GM13976 (cell line): ENCODE data around the gene TCOF1.
"Not testable (repeated sequence)": the region's sequence is repeated elsewhere in the genome, so short reads cannot be mapped to it uniquely, and the experiment has no call there.

ENCODE experiments used
- DNase-seq: peaks from one replicate; pipeline ENCODE4 v3.0.0; 2012; ENCODE audit warnings: low spot score
- CTCF ChIP-seq: IDR thresholded peaks from 2 replicates; pipeline ENCODE4 v1.5.1; 2012; ENCODE audit warnings: borderline replicate concordance, mild to moderate bottlenecking; ENCODE audit not compliant: insufficient read depth; ENCODE audit errors: extremely low read depth, missing control alignments, control extremely low read depth
- in situ Hi-C: fragments of 300-500 bp; cut with MboI; formaldehyde crosslinking; loops from one replicate; pipeline ENCODE4 v1.12.0; 2022; ENCODE audit warnings: low sequenced_read_pairs, mixed read lengths, inconsistent platforms; ENCODE audit not compliant: unreplicated experiment

TCOF1 gene

DNA sequence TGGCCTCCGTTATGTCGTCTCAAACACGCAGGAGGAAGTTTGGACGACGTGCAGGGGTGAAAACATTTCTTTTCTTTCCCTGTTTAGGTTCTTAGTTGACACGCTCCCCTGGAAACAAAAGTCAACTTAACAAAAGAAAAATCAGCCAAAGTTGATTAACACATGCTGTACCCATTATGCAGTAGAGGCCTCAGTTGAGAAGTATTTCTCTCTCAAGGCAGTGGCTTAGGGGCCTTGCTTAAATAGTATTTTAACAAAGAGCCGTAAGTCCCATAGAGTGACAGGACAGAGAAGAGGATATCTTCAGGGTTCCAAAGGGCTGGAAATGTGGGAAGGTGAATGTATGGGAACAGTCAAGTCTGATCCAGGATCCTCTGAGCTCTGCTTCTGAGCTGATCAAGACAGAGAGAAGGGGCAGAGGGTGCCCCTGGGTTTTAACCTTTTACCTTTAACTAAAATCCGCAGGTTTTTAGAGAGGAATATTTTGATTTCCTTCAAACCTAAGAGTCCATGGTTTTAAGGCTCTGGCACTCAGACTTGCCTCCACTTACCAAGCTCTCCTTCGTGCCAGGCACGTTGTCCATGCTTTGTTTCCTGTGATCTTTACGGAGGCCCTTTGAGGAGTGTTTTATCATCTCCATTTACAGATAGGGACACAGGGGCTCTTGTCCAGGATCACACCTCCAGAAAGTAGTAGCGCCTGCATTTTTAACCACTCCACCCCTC, 55.8 kb downstream of the TCOF1 start:
- in situ Hi-C loops: no loop called here
- TF ChIP-seq CTCF: no peak
- DNase-seq: no peak

GRCh38 chr5:150413902-150414790, 56.6 kb downstream of the TCOF1 start:
- in situ Hi-C loops, DNase-seq: not testable (repeated sequence)

GRCh38 chr5:150419630-150420270, 62.3 kb downstream of the TCOF1 start:
- in situ Hi-C loops: no loop called here
- TF ChIP-seq CTCF: no peak
- no peak for DNase-seq

DNA sequence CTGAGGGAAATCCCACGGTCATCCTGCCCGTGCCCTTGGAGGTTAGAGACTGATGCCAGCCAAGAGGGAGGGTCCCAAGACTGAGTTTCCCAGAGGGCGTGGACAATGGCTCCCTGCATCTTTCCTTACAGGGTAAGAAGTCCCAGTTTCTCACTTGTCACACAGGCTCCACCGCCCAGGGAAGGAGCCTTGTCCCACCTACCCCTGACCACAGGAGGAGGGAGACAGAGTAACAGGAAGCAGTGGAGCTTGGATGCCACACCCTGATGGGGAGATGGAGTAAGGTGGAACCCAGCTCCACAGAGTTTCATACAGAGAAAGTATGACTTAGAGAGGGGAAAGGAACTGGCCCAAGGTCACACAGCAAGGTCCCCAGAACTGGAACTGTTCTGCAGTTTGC, 64.6 kb downstream of the TCOF1 start:
- no peak for DNase-seq
- in situ Hi-C loops: no loop called here
- TF ChIP-seq CTCF: no peak

- TF ChIP-seq CTCF: no peak
- DNase-seq: no peak
Measured at GRCh38 chr5:150422758-150423157, 65.3 kb downstream of the TCOF1 start.

GRCh38 chr5:150426165-150426564, 68.7 kb downstream of the TCOF1 start:
- in situ Hi-C loops: not testable (repeated sequence)

More at GRCh38 chr5:150422758-150423157, 65.3 kb downstream of the TCOF1 start:
- in situ Hi-C loops: no loop called here

GRCh38 chr5:150428106-150428876, 70.8 kb downstream of the TCOF1 start:
- DNase-seq: no peak
- no peak for TF ChIP-seq CTCF
- in situ Hi-C loops: no loop called here

More at GRCh38 chr5:150426165-150426564, 68.7 kb downstream of the TCOF1 start:
- not testable (repeated sequence) for DNase-seq
